Osteoblast (primary cell): Measurements from ENCODE around the gene GSN. TPM values are rescaled to one million over a fixed set of nuclear protein-coding genes. Genes with fewer than 3 reads are reported as not detected.
A peak's percentile ranks its signal among the peaks of the same experiment; 100 is the strongest.
"Not testable (repeated sequence)": the region's sequence is repeated elsewhere in the genome, so short reads cannot be mapped to it uniquely, and the experiment has no call there.

Experiments used
- DNase-seq: peaks from one replicate; pipeline ENCODE4 v3.0.0; 2011; ENCODE audit warnings: low spot score, mixed read lengths; ENCODE audit not compliant: insufficient read length; ENCODE audit errors: missing footprints
- H2AFZ ChIP-seq: 2 replicates; pipeline ENCODE4 v1.6.0; 2011; ENCODE audit warnings: mild to moderate bottlenecking, low read length
- H3K27ac ChIP-seq: 2 replicates; pipeline ENCODE4 v1.5.1; 2011; ENCODE audit warnings: mild to moderate bottlenecking, low read depth, low read length, moderate library complexity
- H3K27me3 ChIP-seq: 2 replicates; pipeline ENCODE4 v1.6.0; 2012; ENCODE audit warnings: mild to moderate bottlenecking, control low read depth, inconsistent platforms, low read length, moderate library complexity; ENCODE audit not compliant: insufficient read depth
- H3K36me3 ChIP-seq: 2 replicates; pipeline ENCODE4 v1.5.1; 2011; ENCODE audit warnings: mild to moderate bottlenecking, low read length, control low read depth, moderate library complexity; ENCODE audit not compliant: insufficient read depth
- H3K4me1 ChIP-seq: 2 replicates; pipeline ENCODE4 v1.5.1; 2011; ENCODE audit warnings: mild to moderate bottlenecking, low read length, control low read depth, moderate library complexity; ENCODE audit not compliant: insufficient read depth
- H3K4me2 ChIP-seq: 2 replicates; pipeline ENCODE4 v1.6.0; 2011; ENCODE audit warnings: mild to moderate bottlenecking, low read length; ENCODE audit not compliant: insufficient read depth
- H3K4me3 ChIP-seq: fragments of 200-600 bp; sonication (generic); 3 replicates; pipeline ENCODE4 v1.5.1; 2012; ENCODE audit warnings: mild to moderate bottlenecking, low read length, inconsistent platforms; ENCODE audit not compliant: insufficient read depth
- H3K79me2 ChIP-seq: 2 replicates; pipeline ENCODE4 v1.6.0; 2012; ENCODE audit warnings: mild to moderate bottlenecking, low read length, control low read depth, inconsistent platforms; ENCODE audit not compliant: insufficient read depth
- H3K9me3 ChIP-seq: 2 replicates; pipeline ENCODE4 v1.5.1; 2011; ENCODE audit warnings: low read depth, low read length, control low read depth
- H4K20me1 ChIP-seq: 2 replicates; pipeline ENCODE4 v1.6.0; 2012; ENCODE audit warnings: mild to moderate bottlenecking, low read length, control low read depth; ENCODE audit not compliant: insufficient read depth
- total RNA-seq: library from RNA; depleted of rRNA; stranded (reverse); fragments of >200 nt; gene quantifications from 2 replicates; pipeline ENCODE4 v1.2.3, GENCODE V29; 2012
- TF ChIP-seq, protein P1 (sequence below): IDR thresholded peaks from 2 replicates; pipeline ENCODE4 v1.5.1; 2011; ENCODE audit warnings: mild to moderate bottlenecking, low read depth, low read length, moderate library complexity; ENCODE audit errors: extremely low read depth

The GSN gene
- total RNA-seq, 1 donor = 372 TPM

GRCh38 chr9:121289026-121289771 lies 21.2 kb downstream of the GSN start:
- peaks cover 74% of the 10 kb centered on the region for H3K79me2 ChIP-seq
- TF ChIP-seq, protein P1, sequence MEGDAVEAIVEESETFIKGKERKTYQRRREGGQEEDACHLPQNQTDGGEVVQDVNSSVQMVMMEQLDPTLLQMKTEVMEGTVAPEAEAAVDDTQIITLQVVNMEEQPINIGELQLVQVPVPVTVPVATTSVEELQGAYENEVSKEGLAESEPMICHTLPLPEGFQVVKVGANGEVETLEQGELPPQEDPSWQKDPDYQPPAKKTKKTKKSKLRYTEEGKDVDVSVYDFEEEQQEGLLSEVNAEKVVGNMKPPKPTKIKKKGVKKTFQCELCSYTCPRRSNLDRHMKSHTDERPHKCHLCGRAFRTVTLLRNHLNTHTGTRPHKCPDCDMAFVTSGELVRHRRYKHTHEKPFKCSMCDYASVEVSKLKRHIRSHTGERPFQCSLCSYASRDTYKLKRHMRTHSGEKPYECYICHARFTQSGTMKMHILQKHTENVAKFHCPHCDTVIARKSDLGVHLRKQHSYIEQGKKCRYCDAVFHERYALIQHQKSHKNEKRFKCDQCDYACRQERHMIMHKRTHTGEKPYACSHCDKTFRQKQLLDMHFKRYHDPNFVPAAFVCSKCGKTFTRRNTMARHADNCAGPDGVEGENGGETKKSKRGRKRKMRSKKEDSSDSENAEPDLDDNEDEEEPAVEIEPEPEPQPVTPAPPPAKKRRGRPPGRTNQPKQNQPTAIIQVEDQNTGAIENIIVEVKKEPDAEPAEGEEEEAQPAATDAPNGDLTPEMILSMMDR = no peak
- H2AFZ ChIP-seq = no peak overlapping the region
- peaks cover 14% of the 10 kb centered on the region for H4K20me1 ChIP-seq
- H3K27me3 ChIP-seq = no peaks in the 10 kb centered on the region
- H3K9me3 ChIP-seq = no peaks in the 10 kb centered on the region
- DNase-seq = no peak
- peaks cover 32% of the 10 kb centered on the region for H3K36me3 ChIP-seq
- H3K27ac ChIP-seq = peak overlapping the region; percentile 97
- peak overlapping the region; percentile 0 for H3K4me2 ChIP-seq
- H3K4me3 ChIP-seq = no peak overlapping the region
- H3K4me1 ChIP-seq = peaks cover 48% of the 10 kb centered on the region

GRCh38 chr9:121289772-121290370 lies 21.9 kb downstream of the GSN start:
- Histone ChIP-seq H4K20me1 (peaks cover 14% of the 10 kb centered on the region), H3K9me3 (no peaks in the 10 kb centered on the region), H3K4me1 (peaks cover 48% of the 10 kb centered on the region), H3K79me2 (peaks cover 73% of the 10 kb centered on the region), H3K4me2 (no peak overlapping the region), H3K27ac (no peak overlapping the region), H2AFZ (no peak overlapping the region), H3K27me3 (no peaks in the 10 kb centered on the region), H3K36me3 (peaks cover 34% of the 10 kb centered on the region), H3K4me3 (no peak overlapping the region)
- TF ChIP-seq, protein P1 = no peak
- peak; percentile 42 for DNase-seq

DNA sequence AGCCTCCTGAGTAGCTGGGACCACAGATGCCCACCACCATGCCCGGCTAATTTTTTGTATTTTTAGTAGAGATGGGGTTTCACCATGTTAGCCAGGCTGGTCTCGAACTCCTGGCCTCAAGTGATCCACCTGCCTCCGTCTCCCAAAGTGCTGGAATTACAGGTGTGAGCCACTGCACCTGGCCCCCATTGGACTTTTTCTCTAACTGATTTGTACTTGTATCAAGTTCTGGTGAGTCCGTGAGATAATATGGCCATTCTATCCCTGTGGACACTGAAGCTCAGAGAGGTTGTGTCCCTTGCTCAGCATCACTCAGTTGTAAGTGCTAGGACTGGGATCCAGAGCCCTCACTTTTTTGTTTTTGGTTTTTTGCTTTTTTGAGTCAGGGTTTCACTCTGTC lies 23.6 kb downstream of the GSN start:
- H3K27me3 ChIP-seq, DNase-seq, H3K27ac ChIP-seq, H3K4me2 ChIP-seq, H2AFZ ChIP-seq, H3K4me3 ChIP-seq, H3K9me3 ChIP-seq: not testable (repeated sequence)
- peaks cover 73% of the 10 kb centered on the region for H3K79me2 ChIP-seq
- H4K20me1 ChIP-seq = peaks cover 24% of the 10 kb centered on the region
- peaks cover 32% of the 10 kb centered on the region for H3K4me1 ChIP-seq
- H3K36me3 ChIP-seq = peaks cover 36% of the 10 kb centered on the region

GRCh38 chr9:121292051-121292450 lies 24.1 kb downstream of the GSN start:
- H3K4me3 ChIP-seq = no peak overlapping the region
- peaks cover 26% of the 10 kb centered on the region for H4K20me1 ChIP-seq
- no peak overlapping the region for H2AFZ ChIP-seq
- H3K4me1 ChIP-seq = peaks cover 27% of the 10 kb centered on the region
- H3K27me3 ChIP-seq = no peaks in the 10 kb centered on the region
- no peaks in the 10 kb centered on the region for H3K9me3 ChIP-seq
- no peak overlapping the region for H3K27ac ChIP-seq
- DNase-seq = no peak
- no peak overlapping the region for H3K4me2 ChIP-seq
- H3K36me3 ChIP-seq = peaks cover 36% of the 10 kb centered on the region
- TF ChIP-seq, protein P1 = no peak
- H3K79me2 ChIP-seq = peaks cover 77% of the 10 kb centered on the region
